CD4-positive, alpha-beta T cell (primary cell): ENCODE measurements around the gene MCL1. TPM values are rescaled to one million over a fixed set of nuclear protein-coding genes. Genes with fewer than 3 reads are reported as not detected.

Experiments
- ATAC-seq: fragments of 200-7000 bp; cut with Tn5 transposase; one replicate; pipeline ENCODE4 v1.10.0; 2022; ENCODE audit warnings: mild to moderate bottlenecking; ENCODE audit not compliant: poor library complexity
- CTCF ChIA-PET: fragments of 350-600 bp; sonication (Branson Sonifier 250); formaldehyde crosslinking; loops from one replicate; lab custom pipeline; 2021; ENCODE audit warnings: antibody characterized with exemption, inconsistent platforms; lab: Charles Lee
- POLR2A ChIA-PET: fragments of 350-600 bp; sonication (Branson Sonifier 250); formaldehyde crosslinking; loops from one replicate; lab custom pipeline; 2021; ENCODE audit warnings: antibody characterized with exemption, inconsistent platforms; lab: Charles Lee
- DNase-seq, 14 experiments: peaks; one replicate each; pipeline ENCODE4 v3.0.0-alpha.2; 2013 to 2020; ENCODE audit warnings: mixed read lengths in 2 of 14
- H3K27ac ChIP-seq, 2 donors: one replicate each; pipeline versions ENCODE4 v1.5.1 to v1.7.0; 2013; ENCODE audit warnings: low read length in 2 of 2, low read depth in 1 of 2, mild to moderate bottlenecking in 1 of 2
- H3K27me3 ChIP-seq, 2 experiments: 1 replicate in 1 of 2; 2 replicates in 1 of 2; pipeline versions ENCODE4 v1.6.1 to v1.7.0; 2013; ENCODE audit warnings: low read length in 2 of 2, control low read depth in 1 of 2, mild to moderate bottlenecking in 1 of 2, moderate library complexity in 1 of 2; ENCODE audit not compliant: insufficient read depth in 2 of 2, control insufficient read depth in 1 of 2
- H3K36me3 ChIP-seq: one replicate; pipeline ENCODE4 v1.6.1; 2013; ENCODE audit warnings: low read length, control low read depth; ENCODE audit not compliant: insufficient read depth
- H3K4me1 ChIP-seq: one replicate; pipeline ENCODE4 v1.6.1; 2013; ENCODE audit warnings: low read length, control low read depth; ENCODE audit not compliant: insufficient read depth
- H3K4me3 ChIP-seq: one replicate; pipeline ENCODE4 v1.5.1; 2013; ENCODE audit warnings: mild to moderate bottlenecking, low read length, moderate library complexity
- H3K9me3 ChIP-seq, 2 experiments: 1 replicate in 1 of 2; 2 replicates in 1 of 2; pipeline versions ENCODE4 v1.6.1 to v1.7.0; 2013; ENCODE audit warnings: low read length in 2 of 2, mild to moderate bottlenecking in 2 of 2, control low read depth in 1 of 2, moderate library complexity in 1 of 2; ENCODE audit not compliant: control insufficient read depth in 1 of 2, insufficient read depth in 1 of 2
- H3K27ac Mint-ChIP-seq: one replicate; pipeline ENCODE4 v1.8.0; 2020; ENCODE audit warnings: mixed read lengths
- H3K27me3 Mint-ChIP-seq: one replicate; pipeline ENCODE4 v1.8.0; 2021; ENCODE audit warnings: mixed read lengths
- H3K36me3 Mint-ChIP-seq: one replicate; pipeline ENCODE4 v1.8.0; 2021; ENCODE audit warnings: low read depth, mixed read lengths
- H3K4me1 Mint-ChIP-seq: one replicate; pipeline ENCODE4 v1.8.0; 2021; ENCODE audit warnings: low read depth, mixed read lengths
- H3K4me3 Mint-ChIP-seq: one replicate; pipeline ENCODE4 v1.8.0; 2020; ENCODE audit warnings: mild to moderate bottlenecking, mixed read lengths
- H3K9me3 Mint-ChIP-seq: one replicate; pipeline ENCODE4 v1.8.0; 2020; ENCODE audit warnings: mixed read lengths
- CTCF ChIP-seq: fragments of 200-600 bp; IDR thresholded peaks from one replicate; pipeline ENCODE4 v1.8.0; 2022; ENCODE audit warnings: antibody characterized with exemption, mild to moderate bottlenecking
- intact Hi-C, 2 experiments: fragments of 100-400 bp; cut with DNase I in 1 of 2; cut with micrococcal nuclease in 1 of 2; formaldehyde crosslinking; loops; one replicate each; pipeline versions ENCODE4 v1.15.1 to v1.9.0; 2023 to 2025; cut with DNase I, micrococcal nuclease
- microRNA-seq: library from miRNA; unstranded; fragments of <30 nt; microRNA quantifications from one replicate; pipeline ENCODE4 v1.2.0, GENCODE V29; 2021; ENCODE audit warnings: borderline microRNAs expressed, borderline replicate concordance
- total RNA-seq, 174 experiments: library from RNA in 2 of 174; stranded (reverse) in 2 of 174; gene quantifications; one replicate each; pipeline ENCODE4 v1.2.3 and lab custom pipeline; 2021 to 2026

MCL1 gene
- total RNA-seq, 2 experiments from 2014 or later = 737 to 747 TPM

GRCh38 chr1:150529017-150529416 lies 50.4 kb downstream of the MCL1 start:
- H3K27me3 ChIP-seq = no peaks in the 10 kb centered on the region
- DNase-seq (no peak), ATAC-seq (no peak)
- H3K4me1 Mint-ChIP-seq = no peaks in the 10 kb centered on the region
- no peaks in the 10 kb centered on the region for H3K4me1 ChIP-seq
- no peak overlapping the region for H3K27ac ChIP-seq
- H3K4me3 ChIP-seq = no peak overlapping the region
- no peaks in the 10 kb centered on the region for H3K36me3 ChIP-seq
- no peak overlapping the region for H3K4me3 Mint-ChIP-seq
- ChIA-PET POLR2A (interaction anchor here (0.8 kb wide), 1 partner anchor 402 kb away, joined by 3 read pairs; no protein-coding TSS in a partner anchor), CTCF (no interaction called here)
- no peak for TF ChIP-seq CTCF
- no peaks in the 10 kb centered on the region for H3K36me3 Mint-ChIP-seq
- no peaks in the 10 kb centered on the region for H3K9me3 Mint-ChIP-seq
- H3K27ac Mint-ChIP-seq = no peak overlapping the region
- H3K9me3 ChIP-seq = no peaks in the 10 kb centered on the region
- H3K27me3 Mint-ChIP-seq = no peaks in the 10 kb centered on the region
- intact Hi-C loops = no loop called here

GRCh38 chr1:150528196-150528595 lies 51.2 kb downstream of the MCL1 start:
- H3K4me1 Mint-ChIP-seq = no peaks in the 10 kb centered on the region
- H3K9me3 ChIP-seq = no peaks in the 10 kb centered on the region
- DNase-seq = no peak
- H3K27ac Mint-ChIP-seq = no peak overlapping the region
- no peak for ATAC-seq
- intact Hi-C loops = no loop called here
- H3K4me3 ChIP-seq = no peak overlapping the region
- TF ChIP-seq CTCF = no peak
- no peaks in the 10 kb centered on the region for H3K36me3 Mint-ChIP-seq
- no peaks in the 10 kb centered on the region for H3K36me3 ChIP-seq
- H3K9me3 Mint-ChIP-seq = no peaks in the 10 kb centered on the region
- ChIA-PET POLR2A (no interaction called here), CTCF (no interaction called here)
- H3K4me1 ChIP-seq = no peaks in the 10 kb centered on the region
- no peak overlapping the region for H3K27ac ChIP-seq
- H3K27me3 Mint-ChIP-seq = no peaks in the 10 kb centered on the region
- no peaks in the 10 kb centered on the region for H3K27me3 ChIP-seq
- H3K4me3 Mint-ChIP-seq = no peak overlapping the region

- no peak for TF ChIP-seq CTCF
- H3K4me1 Mint-ChIP-seq = no peaks in the 10 kb centered on the region
- no peak overlapping the region for H3K27ac Mint-ChIP-seq
- Histone ChIP-seq H3K9me3 (no peaks in the 10 kb centered on the region), H3K27ac (no peak overlapping the region), H3K4me3 (no peak overlapping the region), H3K4me1 (no peaks in the 10 kb centered on the region), H3K36me3 (no peaks in the 10 kb centered on the region), H3K27me3 (no peaks in the 10 kb centered on the region)
- ChIA-PET POLR2A (interaction anchor here (1.1 kb wide), 1 partner anchor 26 kb away, joined by 5 read pairs; no protein-coding TSS in a partner anchor), CTCF (no interaction called here)
- H3K36me3 Mint-ChIP-seq = no peaks in the 10 kb centered on the region
- no peak for ATAC-seq
- H3K27me3 Mint-ChIP-seq = no peaks in the 10 kb centered on the region
- no peak overlapping the region for H3K4me3 Mint-ChIP-seq
- intact Hi-C loops = no loop called here
- H3K9me3 Mint-ChIP-seq = no peaks in the 10 kb centered on the region
- DNase-seq = no peak
These were observed 54.1 kb downstream of the MCL1 start for GRCh38 chr1:150525348-150525747.

Small RNA genes within 50 kb of the gene (microRNA-seq; reads per million reads assigned to microRNA genes)
- not detected for gene MIR4257

Other genes starting within 250 kb of the MCL1 start
- gene RPRD2, start 215.5 kb downstream of the MCL1 start, total RNA-seq = 10 to 100 TPM; 27.1 to 27.9 TPM
- 10 to 100 TPM; 22.8 to 25.3 TPM for gene TARS2, start 92.2 kb downstream of the MCL1 start, total RNA-seq
- gene ECM1, start 71.5 kb downstream of the MCL1 start, total RNA-seq = under 1 TPM in 1 of 2 experiments, not detected in 1; 0.31 TPM
- not detected for gene FALEC, start 63.9 kb downstream of the MCL1 start, total RNA-seq
- under 1 TPM; 0.16 to 0.22 TPM for gene ADAMTSL4, start 30.2 kb downstream of the MCL1 start, total RNA-seq
- 100 to 1,000 TPM; 132 to 137 TPM for gene ENSA, start 50.0 kb upstream of the MCL1 start, total RNA-seq
- 1 to 10 TPM; 2.4 to 2.6 TPM for gene GOLPH3L, start 117.5 kb upstream of the MCL1 start, total RNA-seq
- gene HORMAD1, start 141.3 kb upstream of the MCL1 start, total RNA-seq = not detected
- gene CTSS, start 186.2 kb upstream of the MCL1 start, total RNA-seq = 10 to 100 TPM; 83.1 to 83.5 TPM
- 10 to 100 TPM; 11.2 to 11.8 TPM for gene CTSK, start 228.7 kb upstream of the MCL1 start, total RNA-seq